NAMALWA (cell line): ENCODE data around the gene NOS3.

Source experiments
- DNase-seq: peaks from one replicate; pipeline ENCODE4 v3.0.0-alpha.2; 2015; ENCODE audit warnings: low spot score

The NOS3 gene

GRCh38 chr7:151058781-151059366 lies 68.1 kb downstream of the NOS3 start:
- DNase-seq: peak; percentile 80

GRCh38 chr7:151059367-151060112 lies 68.7 kb downstream of the NOS3 start, which contains the start of gene SLC4A2:
TSS of gene SLC4A2 (plus strand) at chr7:151059589. CDS start at chr7:151061988, 2,399 bp downstream.
- DNase-seq: peak; percentile 83

GRCh38 chr7:151060113-151060415 lies 69.2 kb downstream of the NOS3 start:
- peak; percentile 37 for DNase-seq

- DNase-seq: peak; percentile 56
These were observed 69.8 kb downstream of the NOS3 start for GRCh38 chr7:151060416-151061212.

GRCh38 chr7:151061213-151062110 lies 70.6 kb downstream of the NOS3 start:
- DNase-seq: no peak

- no peak for DNase-seq
These were observed 71.2 kb downstream of the NOS3 start for GRCh38 chr7:151062111-151062398.

- no peak for DNase-seq
These were observed 71.8 kb downstream of the NOS3 start for GRCh38 chr7:151062399-151063211.

DNA sequence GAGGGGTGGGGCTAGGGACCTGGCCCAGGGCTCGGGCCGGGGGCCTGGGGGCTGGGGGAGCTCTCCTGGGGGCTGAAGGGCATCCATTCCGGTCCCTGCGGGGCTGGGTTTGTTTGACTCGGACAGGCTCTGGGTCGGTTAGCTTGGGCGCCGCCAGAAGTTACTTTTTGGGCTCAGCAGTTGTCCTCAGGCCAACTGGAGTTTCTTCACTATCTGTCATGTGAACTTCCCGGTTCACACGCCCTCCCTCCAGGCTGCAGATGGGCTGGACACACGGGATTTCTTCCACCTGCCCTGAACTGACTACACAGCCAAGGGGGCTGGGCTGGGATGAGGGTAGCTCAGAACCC lies 72.4 kb downstream of the NOS3 start:
- DNase-seq: no peak
